K562 (cell line): ENCODE measurements around the gene ARL10. TPM values are rescaled to one million over a fixed set of nuclear protein-coding genes. Genes with fewer than 3 reads are reported as not detected.

Experiments
- ARID3B ChIP-seq: fragments of 250-450 bp; sonication (Bioruptor Pico); IDR thresholded peaks from 2 replicates; pipeline ENCODE4 v1.4.0; 2020; ENCODE audit warnings: borderline replicate concordance
- ARNT ChIP-seq, 2 experiments: fragments of 450-650 bp; IDR thresholded peaks; 2 replicates each; pipeline ENCODE4 v1.6.1; 2016; ENCODE audit warnings: mild to moderate bottlenecking in 1 of 2
- ATF7 ChIP-seq: fragments of 450-650 bp; IDR thresholded peaks from 2 replicates; pipeline ENCODE4 v1.7.1; 2014; ENCODE audit warnings: mild to moderate bottlenecking, moderate library complexity
- BHLHE40 ChIP-seq: IDR thresholded peaks from 2 replicates; pipeline ENCODE4 v1.6.1; 2011; ENCODE audit warnings: low read length, improper control_type of control experiment
- CHCHD3 ChIP-seq: fragments of 250-450 bp; sonication (Bioruptor Pico); IDR thresholded peaks from 2 replicates; pipeline ENCODE4 v2.1.2; 2022; ENCODE audit warnings: mild to moderate bottlenecking
- CHD1 ChIP-seq: fragments of 200-600 bp; sonication (generic); IDR thresholded peaks from one replicate; pipeline ENCODE4 v1.6.1; 2012; ENCODE audit warnings: mild to moderate bottlenecking, moderate library complexity, low read length, inconsistent platforms
- FOXA3 ChIP-seq, 2 experiments: fragments of 450-650 bp in 1 of 2; sonication (generic) in 1 of 2; formaldehyde crosslinking; IDR thresholded peaks in 1 of 2; conservative IDR thresholded peaks in 1 of 2; 2 replicates each; pipeline versions ENCODE4 v1.4.0 to v1.8.0; 2020 to 2022; ENCODE audit warnings: mild to moderate bottlenecking in 2 of 2, missing genetic modification reagents in 1 of 2
- HDAC1 ChIP-seq, 2 experiments: fragments of 450-650 bp; IDR thresholded peaks; 2 replicates each; pipeline ENCODE4 v1.6.1; 2016 to 2017; ENCODE audit warnings: inconsistent platforms in 1 of 2, mild to moderate bottlenecking in 1 of 2, moderate library complexity in 1 of 2
- HNRNPUL1 ChIP-seq: fragments of 200-400 bp; formaldehyde crosslinking; IDR thresholded peaks from 2 replicates; pipeline ENCODE4 v1.6.1; 2017; ENCODE audit warnings: low read length
- MBD2 ChIP-seq: sonication (generic); IDR thresholded peaks from 2 replicates; pipeline ENCODE4 v1.6.1; 2016; ENCODE audit warnings: low read depth, borderline replicate concordance
- MYBL2 ChIP-seq, 2 experiments: fragments of 450-650 bp in 1 of 2; sonication (generic) in 1 of 2; formaldehyde crosslinking in 1 of 2; IDR thresholded peaks; 2 replicates each; pipeline versions ENCODE4 v1.6.1 to v1.8.1; 2017 to 2022; ENCODE audit warnings: borderline replicate concordance in 1 of 2, inconsistent platforms in 1 of 2, low read depth in 1 of 2, mild to moderate bottlenecking in 1 of 2, missing genetic modification reagents in 1 of 2, moderate library complexity in 1 of 2
- MYNN ChIP-seq, 2 experiments: sonication (generic); formaldehyde crosslinking in 1 of 2; IDR thresholded peaks; 2 replicates each; pipeline versions ENCODE4 v1.5.0 to v1.6.1; 2016 to 2020; ENCODE audit warnings: antibody characterized with exemption in 1 of 2, missing genetic modification reagents in 1 of 2
- NFRKB ChIP-seq: fragments of 450-650 bp; IDR thresholded peaks from 2 replicates; pipeline ENCODE4 v1.6.1; 2016; ENCODE audit warnings: low read depth
- NRF1 ChIP-seq, 2 experiments: fragments of 450-650 bp; IDR thresholded peaks in 1 of 2; conservative IDR thresholded peaks in 1 of 2; 2 replicates each; pipeline ENCODE4 v1.6.1; 2014; ENCODE audit warnings: mild to moderate bottlenecking in 2 of 2
- NUFIP1 ChIP-seq: fragments of 450-650 bp; IDR thresholded peaks from 2 replicates; pipeline ENCODE4 v1.6.1; 2018; ENCODE audit not compliant: partially characterized antibody
- PRPF4 ChIP-seq: fragments of 200-400 bp; formaldehyde crosslinking; IDR thresholded peaks from one replicate; pipeline ENCODE4 v1.6.1; 2017; ENCODE audit warnings: low read length, low read depth, mild to moderate bottlenecking; ENCODE audit not compliant: insufficient read depth, poor library complexity, severe bottlenecking
- RAD51 ChIP-seq: fragments of 450-650 bp; IDR thresholded peaks from 2 replicates; pipeline ENCODE4 v1.7.1; 2016; ENCODE audit warnings: low read depth, mild to moderate bottlenecking, borderline replicate concordance
- SLC30A9 ChIP-seq: fragments of 250-450 bp; sonication (Bioruptor Pico); IDR thresholded peaks from 2 replicates; pipeline ENCODE4 v1.8.0; 2022; ENCODE audit warnings: mild to moderate bottlenecking, moderate library complexity
- ZNF347 ChIP-seq: fragments of 450-650 bp; formaldehyde crosslinking; IDR thresholded peaks from 2 replicates; pipeline ENCODE4 v1.4.0; 2020; ENCODE audit warnings: low read depth, mild to moderate bottlenecking, moderate library complexity
- ZNF354B ChIP-seq: fragments of 250-450 bp; sonication (Bioruptor Pico); IDR thresholded peaks from 2 replicates; pipeline ENCODE4 v1.4.0; 2020
- ZNF551 ChIP-seq: fragments of 250-450 bp; sonication (Bioruptor Pico); IDR thresholded peaks from 2 replicates; pipeline ENCODE4 v1.5.0; 2021; ENCODE audit warnings: mild to moderate bottlenecking, moderate library complexity
- ZNF584 ChIP-seq: fragments of 200-800 bp; sonication (Bioruptor generic); IDR thresholded peaks from 2 replicates; pipeline ENCODE4 v1.6.1; 2016; ENCODE audit warnings: low read depth, mild to moderate bottlenecking, missing genetic modification characterization, missing compliant biosample characterization
- polyA plus RNA-seq, 8 experiments: library from polyadenylated mRNA; depleted of rRNA in 4 of 8; stranded (reverse) in 5 of 8; unstranded in 3 of 8; fragments of >200 nt; fragmentation: Nextera tagmentation in 2 of 8; fragmentation: Illumina TruSeq in 1 of 8; extraction: Ambion mirVana in 2 of 8; extraction: Trizol in 1 of 8; gene quantifications; 2 replicates each; pipeline versions ENCODE4 v1.2.1 to v1.2.3, GENCODE V29; 2011 to 2014; ENCODE audit warnings: inconsistent platforms in 1 of 8, missing spikeins in 1 of 8
- total RNA-seq, 7 experiments: library from RNA; depleted of rRNA in 6 of 7; stranded (reverse); fragments of >200 nt in 6 of 7; fragmentation: Illumina TruSeq in 2 of 7; extraction: Trizol in 2 of 7; gene quantifications; 2 replicates each; pipeline versions ENCODE4 v1.2.1 to v1.2.3, GENCODE V29; 2011 to 2021; ENCODE audit warnings: low replicate concordance in 1 of 7

The ARL10 gene
- total and polyA plus RNA-seq, 9 of the 15 experiments (the other 6 are each of a cell fraction or from before 2014, with no cell fraction given): under 0.01 to 0.40 (median 0.34) TPM; not detected in 3

- TF ChIP-seq NFRKB (no peak), MYNN (IDR thresholded peaks at IDR 0.05) (no peak; the same call in 1 of the 2 replicates), MYNN (CRISPR knock-in tag; IDR thresholded peaks at IDR 0.05) (no peak), MYBL2 (IDR thresholded peaks at IDR 0.05; ENCODE audit: low read depth) (no peak), MYBL2 (CRISPR knock-in tag; IDR thresholded peaks at IDR 0.05; ENCODE audit: borderline replicate concordance) (no peak), NRF1 (conservative IDR thresholded peaks at IDR 0.05 in 1 of 2, IDR thresholded peaks at IDR 0.05 in 1 of 2) (peak in 1 of 2 experiments; percentile 56; a peak in 2 of 4 replicates), HNRNPUL1 (no peak), NUFIP1 (no peak), BHLHE40 (no peak), CHCHD3 (CRISPR knock-in tag) (no peak), CHD1 (peak; percentile 75), FOXA3 (CRISPR knock-in tag; conservative IDR thresholded peaks at IDR 0.05 in 1 of 2, IDR thresholded peaks at IDR 0.05 in 1 of 2) (peak in 1 of 2 experiments; percentile 41; a peak in 1 of 4 replicates), HDAC1 (IDR thresholded peaks at IDR 0.05) (no peak), RAD51 (no peak), ZNF347 (no peak), ZNF354B (no peak), SLC30A9 (CRISPR knock-in tag) (no peak), ZNF551 (CRISPR knock-in tag) (no peak), ARNT (IDR thresholded peaks at IDR 0.05) (no peak), ZNF584 (CRISPR knock-in tag) (peak; percentile 54; the same call in 1 of the 2 replicates), ATF7 (peak; percentile 99), MBD2 (peak; percentile 18; the same call in 1 of the 2 replicates), PRPF4 (no peak), ARID3B (CRISPR knock-in tag) (no peak; the same call in 1 of the 2 replicates)
Observed at GRCh38 chr5:176415952-176416924, 51.0 kb downstream of the ARL10 start, which contains the start of gene CLTB (continued).
